Trophoblast cell (in vitro differentiated cells and primary cell): Measurements from ENCODE around the gene AGA.

ENCODE experiments used
- DNase-seq, 2 donors: peaks; one replicate each; pipeline ENCODE4 v3.0.0-alpha.2; 2016
- H2AFZ ChIP-seq: 2 replicates; pipeline ENCODE4 v1.6.1; 2013; ENCODE audit warnings: low read length, moderate library complexity, mild to moderate bottlenecking; ENCODE audit not compliant: insufficient read depth, poor library complexity
- H2AK5ac ChIP-seq: 2 replicates; pipeline ENCODE4 v1.6.1; 2013; ENCODE audit warnings: mild to moderate bottlenecking, low read length
- H2BK120ac ChIP-seq: 2 replicates; pipeline ENCODE4 v1.6.1; 2013; ENCODE audit warnings: low read length, mild to moderate bottlenecking, moderate library complexity; ENCODE audit not compliant: insufficient read depth, poor library complexity
- H2BK12ac ChIP-seq: 2 replicates; pipeline ENCODE4 v1.6.1; 2013; ENCODE audit warnings: mild to moderate bottlenecking, low read length, moderate library complexity
- H2BK5ac ChIP-seq: 2 replicates; pipeline ENCODE4 v1.6.1; 2013; ENCODE audit warnings: low read length, low read depth, moderate library complexity, mild to moderate bottlenecking; ENCODE audit not compliant: poor library complexity
- H3K14ac ChIP-seq: 2 replicates; pipeline ENCODE4 v1.6.1; 2013; ENCODE audit warnings: mild to moderate bottlenecking, low read length
- H3K18ac ChIP-seq: 2 replicates; pipeline ENCODE4 v1.6.1; 2013; ENCODE audit warnings: mild to moderate bottlenecking, low read length
- H3K23ac ChIP-seq: 2 replicates; pipeline ENCODE4 v1.6.1; 2013; ENCODE audit warnings: low read length
- H3K27ac ChIP-seq: 2 replicates; pipeline ENCODE4 v1.5.1; 2013; ENCODE audit warnings: low read depth, mild to moderate bottlenecking, inconsistent platforms, low read length, moderate library complexity
- H3K27me3 ChIP-seq: 2 replicates; pipeline ENCODE4 v1.6.1; 2013; ENCODE audit warnings: inconsistent platforms, mild to moderate bottlenecking, low read length, moderate library complexity; ENCODE audit not compliant: insufficient read depth
- H3K36me3 ChIP-seq, 2 experiments: 1 replicate in 1 of 2; 2 replicates in 1 of 2; pipeline ENCODE4 v1.6.1; 2013; ENCODE audit warnings: low read length in 2 of 2, mild to moderate bottlenecking in 2 of 2, moderate library complexity in 1 of 2; ENCODE audit not compliant: insufficient read depth in 2 of 2, control insufficient read depth in 1 of 2
- H3K4ac ChIP-seq: 2 replicates; pipeline ENCODE4 v1.6.1; 2013; ENCODE audit warnings: low read depth, mild to moderate bottlenecking, low read length, moderate library complexity
- H3K4me1 ChIP-seq, 2 experiments: 1 replicate in 1 of 2; 2 replicates in 1 of 2; pipeline ENCODE4 v1.6.1; 2013; ENCODE audit warnings: low read length in 2 of 2, mild to moderate bottlenecking in 2 of 2, moderate library complexity in 1 of 2; ENCODE audit not compliant: insufficient read depth in 2 of 2, control insufficient read depth in 1 of 2
- H3K4me2 ChIP-seq: 2 replicates; pipeline ENCODE4 v1.6.1; 2013; ENCODE audit warnings: inconsistent platforms, mild to moderate bottlenecking, low read length, moderate library complexity
- H3K4me3 ChIP-seq: 2 replicates; pipeline ENCODE4 v1.5.1; 2013; ENCODE audit warnings: mild to moderate bottlenecking, low read depth, low read length, inconsistent platforms
- H3K79me1 ChIP-seq: one replicate; pipeline ENCODE4 v1.6.1; 2013; ENCODE audit warnings: low read length
- H3K79me2 ChIP-seq: 2 replicates; pipeline ENCODE4 v1.6.1; 2013; ENCODE audit warnings: low read length, mild to moderate bottlenecking; ENCODE audit not compliant: control insufficient read depth, insufficient read depth, poor library complexity
- H3K9ac ChIP-seq: 2 replicates; pipeline ENCODE4 v1.6.1; 2013; ENCODE audit warnings: mild to moderate bottlenecking, low read length
- H3K9me3 ChIP-seq: 2 replicates; pipeline ENCODE4 v1.6.1; 2013; ENCODE audit warnings: low read depth, mild to moderate bottlenecking, control low read depth, inconsistent platforms, low read length; ENCODE audit not compliant: insufficient read depth
- H4K12ac ChIP-seq: 2 replicates; pipeline ENCODE4 v1.6.1; 2013; ENCODE audit warnings: low read depth, mild to moderate bottlenecking, low read length, moderate library complexity
- H4K8ac ChIP-seq: 2 replicates; pipeline ENCODE4 v1.6.1; 2013; ENCODE audit warnings: low read depth, mild to moderate bottlenecking, low read length, moderate library complexity
- H4K91ac ChIP-seq: one replicate; pipeline ENCODE4 v1.6.1; 2013; ENCODE audit warnings: low read depth, mild to moderate bottlenecking, low read length, moderate library complexity
- WGBS: extraction: QIAGEN DNeasy Blood & Tissue Kit; methylation state at CpG from one replicate; pipeline ENCODE4 v1.1.7; 2013; ENCODE audit warnings: missing lambda C conversion rate; ENCODE audit not compliant: insufficient read length, insufficient coverage; ENCODE audit errors: extremely low coverage; 5-methylcytosine and 5-hydroxymethylcytosine counted together

AGA gene

GRCh38 chr4:177411996-177412395 lies 30.2 kb downstream of the AGA start:
- H3K4me3 ChIP-seq, result no peak overlapping the region
- no peaks in the 10 kb centered on the region for H3K27me3 ChIP-seq
- H3K79me2 ChIP-seq, result no peaks in the 10 kb centered on the region
- no peak overlapping the region for H4K12ac ChIP-seq
- H4K91ac ChIP-seq, result no peak overlapping the region
- H4K8ac ChIP-seq, result no peak overlapping the region
- H3K4me2 ChIP-seq, result no peak overlapping the region
- no peaks in the 10 kb centered on the region for H3K36me3 ChIP-seq
- no peak overlapping the region for H3K4ac ChIP-seq
- H3K18ac ChIP-seq, result no peak overlapping the region
- H2BK5ac ChIP-seq, result no peak overlapping the region
- no peak overlapping the region for H2BK12ac ChIP-seq
- no CpG with 5 or more reads among the region's 5 CpGs for WGBS
- H2BK120ac ChIP-seq, result no peak overlapping the region
- no peak overlapping the region for H2AFZ ChIP-seq
- no peak overlapping the region for H3K9ac ChIP-seq
- H3K4me1 ChIP-seq, result no peaks in the 10 kb centered on the region
- DNase-seq, result no peak
- H2AK5ac ChIP-seq, result no peak overlapping the region
- H3K14ac ChIP-seq, result no peak overlapping the region
- no peak overlapping the region for H3K27ac ChIP-seq
- no peaks in the 10 kb centered on the region for H3K9me3 ChIP-seq
- no peaks in the 10 kb centered on the region for H3K79me1 ChIP-seq
- no peak overlapping the region for H3K23ac ChIP-seq

GRCh38 chr4:177410566-177410965 lies 31.7 kb downstream of the AGA start:
- Histone ChIP-seq H3K18ac (no peak overlapping the region), H3K4me2 (no peak overlapping the region), H2BK120ac (no peak overlapping the region), H3K27me3 (no peaks in the 10 kb centered on the region), H3K79me1 (no peaks in the 10 kb centered on the region), H3K36me3 (no peaks in the 10 kb centered on the region), H3K27ac (no peak overlapping the region), H3K4ac (no peak overlapping the region), H4K12ac (no peak overlapping the region), H4K91ac (no peak overlapping the region), H3K4me3 (no peak overlapping the region), H4K8ac (no peak overlapping the region), H3K9ac (no peak overlapping the region), H3K79me2 (no peaks in the 10 kb centered on the region), H3K14ac (no peak overlapping the region), H2BK5ac (no peak overlapping the region), H2AK5ac (no peak overlapping the region), H2BK12ac (no peak overlapping the region), H3K4me1 (no peaks in the 10 kb centered on the region), H3K9me3 (no peaks in the 10 kb centered on the region), H2AFZ (no peak overlapping the region), H3K23ac (no peak overlapping the region)
- no peak for DNase-seq

DNA sequence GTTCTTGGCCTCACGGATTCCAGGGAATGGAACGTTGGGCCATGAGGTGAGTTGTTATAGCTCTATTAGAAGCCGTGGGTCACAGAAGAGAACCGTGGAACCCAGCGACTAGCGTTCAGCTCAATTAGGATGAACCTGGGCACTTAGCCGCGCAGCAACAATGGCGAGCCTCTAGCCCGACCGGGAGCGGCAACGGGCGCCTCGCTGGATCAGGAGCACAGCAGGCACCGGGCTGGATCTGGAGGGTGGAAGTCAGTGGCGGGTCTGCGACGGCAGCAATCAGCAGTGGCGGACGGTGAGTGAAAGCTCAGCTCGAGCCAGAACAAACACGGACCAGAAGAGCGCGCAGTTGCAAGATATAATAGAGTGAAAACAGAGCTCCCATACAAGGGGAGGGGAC lies 34.2 kb downstream of the AGA start:
- no peak overlapping the region for H2AK5ac ChIP-seq
- no peak overlapping the region for H3K4ac ChIP-seq
- H3K79me1 ChIP-seq, result no peaks in the 10 kb centered on the region
- no peaks in the 10 kb centered on the region for H3K27me3 ChIP-seq
- DNase-seq, result peak; percentile 11 to 29
- H3K14ac ChIP-seq, result no peak overlapping the region
- no peaks in the 10 kb centered on the region for H3K9me3 ChIP-seq
- no peak overlapping the region for H4K12ac ChIP-seq
- H2BK12ac ChIP-seq, result no peak overlapping the region
- no peak overlapping the region for H3K4me2 ChIP-seq
- H3K27ac ChIP-seq, result no peak overlapping the region
- H3K4me1 ChIP-seq, result no peaks in the 10 kb centered on the region
- no peak overlapping the region for H2BK120ac ChIP-seq
- no peak overlapping the region for H3K18ac ChIP-seq
- H3K79me2 ChIP-seq, result no peaks in the 10 kb centered on the region
- no peak overlapping the region for H4K8ac ChIP-seq
- H3K4me3 ChIP-seq, result no peak overlapping the region
- no peak overlapping the region for H3K23ac ChIP-seq
- no peak overlapping the region for H3K9ac ChIP-seq
- no peaks in the 10 kb centered on the region for H3K36me3 ChIP-seq
- H2AFZ ChIP-seq, result no peak overlapping the region
- no peak overlapping the region for H4K91ac ChIP-seq
- no peak overlapping the region for H2BK5ac ChIP-seq
- no CpG with 5 or more reads among the region's 25 CpGs for WGBS

DNA sequence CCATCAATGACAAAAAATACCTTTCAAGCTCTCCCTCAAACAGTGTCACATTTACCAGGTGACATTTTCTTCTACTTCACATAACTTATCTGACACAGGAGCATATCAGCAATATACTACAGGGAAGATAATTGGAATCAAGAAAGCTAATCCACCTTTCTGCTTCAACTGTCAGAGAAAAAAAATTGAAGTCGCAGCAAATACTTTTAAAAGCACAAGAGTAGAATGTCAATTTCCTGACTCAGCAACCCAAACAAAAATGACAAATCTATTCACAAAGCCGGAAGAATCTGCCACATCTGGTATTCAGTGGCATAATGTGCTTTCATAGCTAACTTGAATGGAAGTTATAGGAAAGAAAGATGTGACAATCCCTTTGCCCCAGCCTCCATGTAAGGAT lies 36.7 kb downstream of the AGA start:
- no peak overlapping the region for H4K12ac ChIP-seq

More for the DNA sequence above, 36.7 kb downstream of the AGA start:
- H2BK5ac ChIP-seq, result no peak overlapping the region
- no peak overlapping the region for H3K4me2 ChIP-seq
- H3K9ac ChIP-seq, result no peak overlapping the region
- no peaks in the 10 kb centered on the region for H3K79me1 ChIP-seq
- H3K4me1 ChIP-seq, result peaks cover 0 to 2% of the 10 kb centered on the region in 2 experiments
- H3K18ac ChIP-seq, result no peak overlapping the region
- no peak overlapping the region for H3K4me3 ChIP-seq
- H3K14ac ChIP-seq, result no peak overlapping the region
- H3K23ac ChIP-seq, result no peak overlapping the region
- no peaks in the 10 kb centered on the region for H3K36me3 ChIP-seq
- no peaks in the 10 kb centered on the region for H3K9me3 ChIP-seq
- H3K79me2 ChIP-seq, result no peaks in the 10 kb centered on the region
- H3K4ac ChIP-seq, result no peak overlapping the region
- no peak overlapping the region for H4K8ac ChIP-seq
- H2AFZ ChIP-seq, result no peak overlapping the region
- H4K91ac ChIP-seq, result no peak overlapping the region
- H3K27ac ChIP-seq, result no peak overlapping the region
- H2BK120ac ChIP-seq, result no peak overlapping the region
- no peak overlapping the region for H2AK5ac ChIP-seq
- no peaks in the 10 kb centered on the region for H3K27me3 ChIP-seq
- no peak overlapping the region for H2BK12ac ChIP-seq
- DNase-seq, result no peak
- WGBS, result no CpG with 5 or more reads among the region's 2 CpGs
